NCI-H524 treated with DMSO at 0.1 percent for 48 hours (cell line): ENCODE measurements around the gene DGKB.

Experiments used
- DNase-seq: peaks from one replicate; lab custom pipeline; 2025; lab: John Stamatoyannopoulos, UW

DGKB gene

DNA sequence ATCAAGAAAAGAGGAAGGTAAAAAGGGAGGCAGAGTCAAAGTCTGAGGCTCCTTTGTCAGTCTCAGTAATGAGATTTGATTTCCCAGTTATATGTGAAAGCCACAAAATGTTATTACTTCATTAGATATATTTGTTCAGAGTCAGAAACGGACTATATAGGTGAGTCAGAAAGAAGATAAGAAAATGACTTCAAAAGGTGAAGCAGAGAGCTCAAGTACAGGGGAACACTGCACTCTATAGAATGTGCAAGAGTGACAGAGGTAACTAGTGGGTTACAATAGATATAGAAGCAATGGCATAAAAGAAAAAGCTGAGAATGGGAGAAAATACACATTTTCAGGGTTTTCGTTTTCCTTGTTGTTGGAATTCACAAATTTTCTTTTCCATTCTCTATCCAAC lies 43.3 kb downstream of the DGKB start:
- DNase-seq, result no peak

DNA sequence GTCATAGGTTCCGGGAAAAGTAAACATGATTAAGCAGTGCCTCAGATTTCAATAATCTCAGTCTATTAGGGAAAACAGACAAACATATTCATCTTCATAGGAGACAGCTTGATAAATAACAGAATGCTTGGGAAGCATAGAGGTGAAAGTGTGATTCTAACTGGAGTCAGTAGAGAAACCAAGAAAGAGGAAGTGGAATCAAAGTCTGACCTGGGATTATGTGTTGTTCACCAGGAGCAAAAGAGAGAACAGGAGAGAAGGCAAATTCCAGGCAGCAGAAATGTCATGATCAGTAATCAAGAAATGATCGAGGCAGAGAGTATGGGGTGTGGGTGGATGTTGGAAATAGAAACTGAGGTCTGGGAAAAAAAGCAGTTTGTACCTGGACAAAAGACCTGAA lies 43.7 kb downstream of the DGKB start:
- DNase-seq, result no peak

DNA sequence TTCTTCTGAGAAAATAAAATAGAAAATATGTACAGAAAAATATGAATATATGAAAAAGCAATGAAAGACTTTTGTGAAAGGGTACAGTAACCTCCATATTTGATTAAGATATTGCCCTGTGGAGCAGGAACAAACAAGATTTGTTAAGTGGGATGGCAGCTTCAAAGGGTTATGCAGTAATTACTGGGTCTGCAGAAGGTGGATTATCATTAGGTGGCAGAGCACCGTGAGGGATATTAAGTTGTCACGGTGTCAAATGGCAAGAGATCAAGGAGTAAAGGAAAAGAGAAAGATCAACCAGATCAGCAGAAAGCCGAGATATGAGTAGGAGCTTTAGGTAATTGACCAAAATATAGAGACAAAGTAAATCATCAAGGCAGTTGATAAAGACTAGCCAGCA lies 44.1 kb downstream of the DGKB start:
- no peak for DNase-seq

DNA sequence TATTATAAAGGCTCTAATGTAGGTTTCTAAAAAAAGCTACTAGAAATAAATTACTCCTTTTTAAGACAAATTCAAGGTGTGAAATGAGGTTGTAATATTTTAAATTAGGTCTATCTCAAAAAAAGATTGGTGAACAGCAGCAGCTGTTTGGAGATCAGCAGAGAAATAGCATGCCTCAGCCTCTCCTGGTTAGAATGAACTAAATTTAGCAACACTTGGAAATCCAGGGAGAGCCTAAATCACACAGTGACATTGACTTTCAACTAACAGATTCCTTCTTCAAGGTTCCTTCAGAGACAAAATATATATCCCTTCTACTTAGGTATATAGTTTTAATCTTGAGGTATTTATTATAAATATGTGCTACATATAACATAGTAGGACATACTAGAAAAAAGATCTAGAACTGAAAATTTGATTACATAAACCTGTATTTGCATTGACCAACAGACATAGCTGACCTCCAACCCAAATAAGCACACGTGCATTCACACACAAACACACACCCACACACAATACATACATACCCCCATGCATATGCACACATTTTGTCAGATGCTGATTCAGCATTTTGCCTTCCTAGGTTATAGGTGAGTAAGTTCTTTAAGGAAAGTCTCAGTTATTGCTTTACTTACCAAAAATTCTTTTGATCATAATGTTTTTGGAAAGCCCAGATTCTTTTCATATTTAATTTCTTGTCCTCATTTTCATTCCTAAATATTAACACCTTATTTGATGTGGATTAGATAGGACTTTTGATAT lies 47.3 kb downstream of the DGKB start:
- DNase-seq, result no peak

DNA sequence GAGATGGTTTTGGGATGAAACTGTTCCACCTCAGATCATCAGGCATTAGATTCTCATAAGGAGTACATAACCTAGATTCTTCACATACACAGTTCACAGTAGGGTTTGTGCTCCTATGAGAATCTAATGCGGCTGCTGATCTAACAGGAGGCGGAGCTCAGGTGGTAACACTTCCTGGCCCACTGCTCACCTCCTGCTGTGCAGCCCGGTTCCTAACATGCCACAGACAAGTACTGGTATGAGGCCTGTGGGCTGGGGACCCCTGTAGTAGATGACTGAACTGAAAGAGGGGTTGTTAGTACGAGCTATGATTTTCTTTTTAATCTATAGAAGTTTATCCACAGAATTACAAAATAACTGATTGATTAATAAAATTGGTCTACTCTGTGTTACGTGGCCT lies 48.1 kb downstream of the DGKB start:
- no peak for DNase-seq

DNA sequence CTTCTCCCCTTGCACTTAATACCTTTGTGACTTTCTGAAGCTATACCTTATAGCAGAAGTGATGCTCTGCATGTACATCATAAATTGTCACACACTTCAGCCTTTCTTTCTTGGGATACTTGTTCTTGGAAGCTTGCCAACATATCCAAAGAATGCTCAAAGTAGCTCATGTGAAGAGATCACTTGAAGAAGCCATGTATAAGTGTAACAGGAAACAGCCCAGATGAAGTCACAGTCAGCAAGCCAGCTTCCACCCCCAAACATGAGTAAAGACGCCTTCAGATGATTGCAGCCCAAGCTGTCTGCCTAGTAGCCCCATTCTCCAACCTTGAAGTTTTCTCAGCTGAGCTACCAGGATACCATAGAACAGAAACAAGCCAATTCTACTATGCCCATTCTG lies 50.9 kb downstream of the DGKB start:
- DNase-seq, result no peak

DNA sequence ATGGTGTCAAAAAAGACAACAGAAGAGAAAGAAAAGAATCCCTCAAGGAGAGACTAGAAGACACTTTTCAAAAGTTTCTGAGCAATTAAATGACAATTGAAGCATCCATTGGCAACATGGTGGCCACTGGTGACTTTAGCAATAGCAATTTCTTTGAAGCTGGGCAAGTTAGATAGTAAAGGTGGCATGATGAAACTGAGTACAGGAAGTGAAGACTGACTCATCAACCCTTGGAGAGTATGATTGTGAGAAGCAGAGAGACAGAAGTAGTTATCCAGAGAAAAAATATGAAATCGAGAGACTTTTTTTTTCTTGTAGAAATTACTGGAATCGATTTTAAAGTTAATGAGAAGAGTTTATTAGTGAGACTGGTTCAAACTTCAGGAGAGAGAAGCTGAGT lies 52.5 kb downstream of the DGKB start:
- DNase-seq, result no peak

DNA sequence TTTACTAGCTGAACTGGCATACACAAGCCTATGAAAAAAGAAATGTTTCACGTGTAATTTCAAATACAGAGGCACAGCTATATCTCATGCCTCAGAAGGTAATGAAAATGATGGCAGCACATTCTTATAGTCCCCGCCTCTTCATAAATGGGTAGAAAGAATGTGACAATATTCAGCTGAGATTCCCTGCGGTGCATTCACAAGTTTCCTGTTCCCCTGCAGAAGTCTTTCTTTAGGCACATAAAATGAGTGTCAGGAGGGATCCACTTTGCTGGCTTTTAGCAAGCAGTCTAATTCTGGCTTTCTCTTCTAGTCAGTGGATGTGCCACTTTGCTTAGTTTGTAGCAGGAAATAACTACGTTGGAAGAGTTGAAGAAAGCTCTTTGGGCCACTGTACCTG lies 56.1 kb downstream of the DGKB start:
- no peak for DNase-seq

GRCh38 chr7:14843755-14844154 lies 58.8 kb downstream of the DGKB start:
- DNase-seq, result no peak

GRCh38 chr7:14842523-14842922 lies 60.0 kb downstream of the DGKB start:
- no peak for DNase-seq

GRCh38 chr7:14841869-14842268 lies 60.7 kb downstream of the DGKB start:
- DNase-seq, result no peak

DNA sequence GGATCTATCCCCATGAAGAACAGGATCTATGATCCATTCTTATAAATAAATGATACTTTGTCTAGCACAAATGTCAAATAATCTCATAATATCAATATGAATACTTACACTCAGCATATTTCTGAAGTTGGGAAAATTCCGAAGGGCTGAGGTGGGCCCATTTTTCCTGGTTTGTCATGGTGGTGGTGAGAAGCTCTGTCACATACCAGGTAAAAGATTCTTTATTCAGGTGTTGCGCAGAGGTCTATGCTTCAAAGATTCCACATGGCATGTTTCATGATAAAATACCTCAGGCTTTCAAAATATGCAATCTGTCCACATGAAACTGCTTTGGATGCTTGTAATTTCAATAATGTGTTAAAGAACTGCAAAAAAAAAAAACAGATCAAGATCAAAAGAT lies 61.5 kb downstream of the DGKB start:
- DNase-seq, result no peak

- no peak for DNase-seq
Observed at GRCh38 chr7:14839307-14839706, 63.2 kb downstream of the DGKB start.

DNA sequence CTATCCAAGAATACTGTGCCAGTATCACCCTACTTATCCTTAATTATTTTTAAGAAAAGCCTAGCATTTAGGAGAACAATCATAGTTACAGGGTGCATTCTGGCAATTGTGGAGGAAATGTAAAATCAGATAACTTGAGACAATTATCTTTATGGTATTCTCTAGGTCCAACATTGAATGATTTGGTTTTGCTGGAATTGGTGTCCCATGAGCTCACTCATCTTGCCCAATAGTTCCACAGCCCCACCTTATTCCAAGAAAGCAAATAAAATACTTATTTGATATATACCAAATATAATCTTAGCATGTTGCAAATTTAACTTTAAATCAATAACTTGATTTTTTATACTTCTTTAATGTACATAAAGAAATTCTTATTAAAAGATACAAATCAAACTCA lies 65.3 kb downstream of the DGKB start:
- DNase-seq, result no peak

- DNase-seq, result no peak
Observed at GRCh38 chr7:14836571-14837189, 65.9 kb downstream of the DGKB start.

DNA sequence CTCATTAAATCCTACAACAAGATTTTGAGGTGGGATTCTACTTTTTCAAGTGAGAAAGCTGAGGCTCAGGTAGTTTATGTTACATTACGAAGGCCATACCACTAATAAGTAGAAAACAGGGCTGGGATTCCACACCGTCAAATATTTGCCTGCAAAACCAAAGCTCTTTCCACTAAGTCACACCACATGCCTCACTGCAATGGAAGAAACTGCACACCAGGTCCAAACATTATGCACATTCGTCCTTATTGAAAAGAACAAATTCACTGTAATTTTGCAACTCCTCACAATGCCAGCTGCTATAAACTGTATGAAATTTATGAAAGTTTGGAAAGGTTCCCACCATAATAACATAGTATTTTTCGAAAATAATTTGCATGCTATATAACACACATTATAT lies 66.5 kb downstream of the DGKB start:
- no peak for DNase-seq

DNA sequence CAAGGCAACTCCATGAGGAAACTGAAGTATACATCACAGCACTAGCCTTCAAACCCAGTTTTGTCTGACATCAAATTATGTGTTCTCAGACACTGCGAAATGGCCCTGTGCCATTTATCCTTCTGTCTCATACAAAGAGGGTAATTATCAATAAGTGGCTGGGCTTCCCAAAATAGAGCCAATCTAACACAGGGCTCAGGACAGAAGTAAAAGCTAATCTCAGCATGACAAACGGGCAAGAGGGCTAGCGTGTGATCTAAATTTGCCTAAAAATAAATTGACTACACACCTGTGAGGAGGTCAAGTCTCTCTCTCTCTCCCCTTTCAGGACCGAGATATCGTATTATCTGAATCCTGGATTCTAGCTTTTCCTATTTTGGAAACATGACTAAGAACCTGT lies 67.2 kb downstream of the DGKB start:
- no peak for DNase-seq

DNA sequence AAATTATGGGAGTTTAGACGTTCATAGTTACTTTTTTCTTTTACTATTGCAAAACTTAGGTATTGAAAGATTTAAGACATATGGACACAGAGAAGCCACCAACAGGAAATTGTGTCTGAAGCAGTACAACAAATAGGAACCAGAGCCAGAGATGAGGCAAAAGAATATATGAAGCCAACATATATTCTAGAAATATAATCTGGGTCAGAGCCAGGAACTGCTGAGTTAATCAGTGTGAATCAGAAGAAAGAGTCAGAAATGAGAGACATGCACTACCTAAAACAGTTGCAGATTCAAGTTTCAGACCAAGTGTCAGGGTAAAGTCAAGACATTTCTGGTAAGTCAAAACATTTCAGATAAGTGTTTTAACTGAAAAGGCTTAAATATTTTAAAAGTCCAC lies 67.7 kb downstream of the DGKB start:
- no peak for DNase-seq

GRCh38 chr7:14834456-14834855 lies 68.1 kb downstream of the DGKB start:
- no peak for DNase-seq

GRCh38 chr7:14833707-14834106 lies 68.8 kb downstream of the DGKB start:
- DNase-seq, result no peak

- DNase-seq, result no peak
Observed at GRCh38 chr7:14828053-14828452, 74.5 kb downstream of the DGKB start.

DNA sequence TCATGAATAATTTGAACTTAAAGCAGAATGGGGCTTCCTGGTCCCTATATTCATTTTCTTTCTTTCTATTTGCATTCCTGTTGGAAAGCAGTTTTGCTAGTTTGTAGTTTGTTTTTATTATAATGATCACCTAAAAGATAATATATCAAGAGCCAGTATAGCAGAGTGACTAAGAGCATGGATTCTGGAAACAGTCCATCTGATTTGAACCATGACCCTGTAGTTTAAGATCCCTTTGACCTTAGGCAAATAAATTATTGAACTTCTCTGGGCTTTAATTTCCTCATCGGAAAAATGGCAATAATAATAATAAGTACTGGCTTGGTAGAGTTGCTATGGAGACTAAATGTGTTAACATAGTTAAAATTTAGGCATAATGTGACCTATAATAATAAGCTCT lies 76.1 kb downstream of the DGKB start:
- DNase-seq, result no peak

DNA sequence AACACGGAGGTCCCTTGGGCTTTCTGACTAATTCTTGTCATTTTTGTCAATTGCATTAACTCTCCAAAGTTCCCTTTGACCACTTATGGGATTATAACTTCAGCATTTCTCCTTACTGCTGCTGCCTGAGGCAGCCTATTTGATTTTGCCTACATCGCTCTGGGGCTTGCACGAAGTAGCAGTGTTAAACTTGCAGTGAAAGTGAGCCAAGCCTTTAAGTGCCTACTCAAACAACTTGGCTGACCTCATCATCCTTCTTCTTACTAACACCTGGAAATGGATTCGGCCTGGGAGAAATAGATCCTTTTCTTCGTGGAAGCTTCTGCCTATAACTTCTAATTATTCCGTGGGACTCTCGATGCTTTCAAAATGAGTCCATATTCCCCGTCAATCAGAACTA lies 76.6 kb downstream of the DGKB start:
- no peak for DNase-seq

GRCh38 chr7:14822481-14822854 lies 80.1 kb downstream of the DGKB start:
- no peak for DNase-seq
